H1 (cell line): ENCODE data around the gene TLR1. TPM values are rescaled to one million over a fixed set of nuclear protein-coding genes. Genes with fewer than 3 reads are reported as not detected.

ENCODE experiments used
- ATF3 ChIP-seq: IDR thresholded peaks from 2 replicates; pipeline ENCODE4 v1.6.1; 2011; ENCODE audit warnings: low read depth, mild to moderate bottlenecking, low read length; ENCODE audit not compliant: insufficient read depth
- RFX5 ChIP-seq: IDR thresholded peaks from 2 replicates; pipeline ENCODE4 v1.6.1; 2011; ENCODE audit warnings: low read depth, low read length, improper control_type of control experiment, borderline replicate concordance
- YY1 ChIP-seq: IDR thresholded peaks from 2 replicates; pipeline ENCODE4 v1.6.1; 2011; ENCODE audit warnings: low read depth, mild to moderate bottlenecking, low read length
- polyA plus RNA-seq, 7 experiments: library from polyadenylated mRNA; depleted of rRNA in 3 of 7; stranded (reverse) in 5 of 7; unstranded in 2 of 7; fragments of >200 nt in 5 of 7; fragments of 200-250 nt in 2 of 7; gene quantifications; 1 replicate in 5 of 7; 2 replicates in 1 of 7; 4 replicates in 1 of 7; pipeline versions ENCODE4 v1.2.1 to v1.2.3, GENCODE V29; 2011 to 2013; ENCODE audit warnings: missing spikeins in 2 of 7, mixed read lengths in 2 of 7
- total RNA-seq: library from RNA; stranded (reverse); fragmentation: NEBNext Ultra II Directional; extraction: Animal tissue kit (Norgen Biotek cat#: 25700); gene quantifications from 2 replicates; pipeline ENCODE4 v1.2.1, GENCODE V29; 2021

TLR1 gene
- total and polyA plus RNA-seq, 2 of the 8 experiments (the other 6 are each of a cell fraction or from before 2014, with no cell fraction given), result not detected

GRCh38 chr4:38804654-38805295 is at the start of gene TLR1 (continued):
- TF ChIP-seq YY1, result no peak
- TF ChIP-seq ATF3, result no peak
- TF ChIP-seq RFX5, result no peak
